ENCODE data around the gene GNB1L. TPM values are rescaled to one million over a fixed set of nuclear protein-coding genes. Genes with fewer than 3 reads are reported as not detected.

GNB1L gene
- total RNA-seq, 1 donor from 2014 or later, result 3.7 TPM

- no peak for TF ChIP-seq CTCF (IDR thresholded peaks at IDR 0.05; ENCODE audit: unreplicated experiment)
- no peak overlapping the region for H3K27ac Mint-ChIP-seq (ENCODE audit: unreplicated experiment)
- H3K4me1 Mint-ChIP-seq (ENCODE audit: unreplicated experiment), result peaks cover 19% of the 10 kb centered on the region
- H3K4me3 Mint-ChIP-seq (ENCODE audit: unreplicated experiment), result no peak overlapping the region
- no peaks in the 10 kb centered on the region for H3K9me3 Mint-ChIP-seq (ENCODE audit: unreplicated experiment)
- DNase-seq (ENCODE audit: low spot score), result no peak
- H3K27me3 Mint-ChIP-seq (ENCODE audit: unreplicated experiment), result peaks cover 25% of the 10 kb centered on the region
- H3K36me3 Mint-ChIP-seq (ENCODE audit: low read depth, unreplicated experiment), result peaks cover 4% of the 10 kb centered on the region
Measured at GRCh38 chr22:19755145-19755710, 99.4 kb downstream of the GNB1L start.

GRCh38 chr22:19754701-19755144 is 100.0 kb downstream of the GNB1L start:
- Mint-ChIP-seq H3K4me1 (ENCODE audit: unreplicated experiment) (peaks cover 14% of the 10 kb centered on the region), H3K36me3 (ENCODE audit: low read depth, unreplicated experiment) (no peaks in the 10 kb centered on the region), H3K9me3 (ENCODE audit: unreplicated experiment) (no peaks in the 10 kb centered on the region), H3K27me3 (ENCODE audit: unreplicated experiment) (peaks cover 20% of the 10 kb centered on the region), H3K27ac (ENCODE audit: unreplicated experiment) (no peak overlapping the region), H3K4me3 (ENCODE audit: unreplicated experiment) (no peak overlapping the region)
- TF ChIP-seq CTCF (IDR thresholded peaks at IDR 0.05; ENCODE audit: unreplicated experiment), result no peak
- DNase-seq (ENCODE audit: low spot score), result no peak

GRCh38 chr22:19753996-19754700 is 100.5 kb downstream of the GNB1L start:
- peaks cover 19% of the 10 kb centered on the region for H3K27me3 Mint-ChIP-seq (ENCODE audit: unreplicated experiment)
- no peak overlapping the region for H3K4me3 Mint-ChIP-seq (ENCODE audit: unreplicated experiment)
- H3K27ac Mint-ChIP-seq (ENCODE audit: unreplicated experiment), result no peak overlapping the region
- no peak for TF ChIP-seq CTCF (IDR thresholded peaks at IDR 0.05; ENCODE audit: unreplicated experiment)
- peaks cover 10% of the 10 kb centered on the region for H3K4me1 Mint-ChIP-seq (ENCODE audit: unreplicated experiment)
- no peaks in the 10 kb centered on the region for H3K9me3 Mint-ChIP-seq (ENCODE audit: unreplicated experiment)
- H3K36me3 Mint-ChIP-seq (ENCODE audit: low read depth, unreplicated experiment), result no peaks in the 10 kb centered on the region
- no peak for DNase-seq (ENCODE audit: low spot score)

GRCh38 chr22:19753090-19753842 is 101.4 kb downstream of the GNB1L start:
- Mint-ChIP-seq H3K27ac (ENCODE audit: unreplicated experiment) (no peak overlapping the region), H3K27me3 (ENCODE audit: unreplicated experiment) (peaks cover 25% of the 10 kb centered on the region), H3K4me1 (ENCODE audit: unreplicated experiment) (peaks cover 15% of the 10 kb centered on the region), H3K36me3 (ENCODE audit: low read depth, unreplicated experiment) (peaks cover 3% of the 10 kb centered on the region), H3K9me3 (ENCODE audit: unreplicated experiment) (no peaks in the 10 kb centered on the region), H3K4me3 (ENCODE audit: unreplicated experiment) (no peak overlapping the region)
- DNase-seq (ENCODE audit: low spot score), result no peak
- no peak for TF ChIP-seq CTCF (IDR thresholded peaks at IDR 0.05; ENCODE audit: unreplicated experiment)
